Mesodermal cell (in vitro differentiated cells): ENCODE data around the gene AMBRA1.
"Not testable (repeated sequence)": the region's sequence is repeated elsewhere in the genome, so short reads cannot be mapped to it uniquely, and the experiment has no call there.

ENCODE experiments used
- H3K27ac ChIP-seq: 2 replicates; pipeline ENCODE4 v1.7.0; 2013; ENCODE audit warnings: mild to moderate bottlenecking, low read depth, low read length, moderate library complexity; ENCODE audit not compliant: severe bottlenecking
- H3K36me3 ChIP-seq: 2 replicates; pipeline ENCODE4 v1.7.1; 2013; ENCODE audit warnings: mild to moderate bottlenecking, low read length, moderate library complexity; ENCODE audit not compliant: control insufficient read depth, insufficient read depth
- H3K4me1 ChIP-seq: one replicate; pipeline ENCODE4 v1.7.1; 2013; ENCODE audit warnings: mild to moderate bottlenecking, low read length; ENCODE audit not compliant: insufficient read depth, control insufficient read depth, poor library complexity, severe bottlenecking
- H3K4me3 ChIP-seq: 2 replicates; pipeline ENCODE4 v1.7.0; 2013; ENCODE audit warnings: low read length, control low read depth, mild to moderate bottlenecking; ENCODE audit not compliant: insufficient read depth, poor library complexity, severe bottlenecking; ENCODE audit errors: extremely low read depth
- H3K9me3 ChIP-seq: 2 replicates; pipeline ENCODE4 v1.7.1; 2013; ENCODE audit warnings: mild to moderate bottlenecking, low read length, moderate library complexity; ENCODE audit not compliant: control insufficient read depth
- WGBS, 2 experiments: methylation state at CpG; one replicate each; pipeline ENCODE4 v1.1.5; 2013; ENCODE audit warnings: missing lambda C conversion rate in 2 of 2; ENCODE audit not compliant: insufficient coverage in 2 of 2; 5-methylcytosine and 5-hydroxymethylcytosine counted together

AMBRA1 gene

DNA sequence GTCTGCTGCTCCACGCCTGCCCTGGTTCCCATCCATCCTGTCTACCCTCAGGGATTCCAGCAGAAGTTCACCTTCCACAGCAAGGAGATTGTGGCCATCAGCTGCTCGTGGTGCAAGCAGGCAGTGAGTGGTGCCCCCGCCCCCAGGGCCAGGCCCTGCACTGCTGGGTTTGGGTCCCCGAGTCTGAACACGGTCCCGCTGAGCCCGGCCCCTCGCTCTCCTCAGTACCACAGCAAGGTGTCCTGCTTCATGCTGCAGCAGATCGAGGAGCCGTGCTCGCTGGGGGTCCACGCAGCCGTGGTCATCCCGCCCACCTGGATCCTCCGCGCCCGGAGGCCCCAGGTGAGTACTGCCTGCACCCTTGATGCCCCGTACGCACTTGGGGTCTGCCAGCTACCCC, 222.6 kb downstream of the AMBRA1 start:
- 94 to 97% methylated on average over 18 to 19 of the region's 19 CpGs for WGBS, 2 experiments
- peaks cover 69% of the 10 kb centered on the region for H3K36me3 ChIP-seq
- not testable (repeated sequence) for H3K27ac ChIP-seq, H3K9me3 ChIP-seq, H3K4me3 ChIP-seq
- H3K4me1 ChIP-seq, result peaks cover 12% of the 10 kb centered on the region

DNA sequence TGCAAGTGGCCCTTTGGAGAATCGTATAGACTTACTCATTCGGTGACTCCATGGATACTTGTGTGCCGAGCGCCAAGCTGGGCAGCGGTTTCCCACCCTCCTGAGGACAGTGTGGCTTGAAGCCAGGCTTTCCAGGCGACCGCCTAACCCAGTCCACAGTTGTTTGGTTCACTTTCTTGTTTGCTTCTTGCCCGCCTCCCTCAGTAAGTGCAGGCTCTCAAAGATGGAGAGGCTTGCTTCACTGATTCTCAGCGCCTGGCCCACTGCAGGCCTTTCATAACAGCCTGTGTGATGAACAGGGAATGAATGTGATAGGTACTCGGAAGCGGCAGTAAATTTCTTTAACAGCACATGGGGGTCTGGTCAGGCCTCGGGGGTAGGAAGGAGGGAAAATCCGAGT, 223.6 kb downstream of the AMBRA1 start:
- Histone ChIP-seq H3K4me3 (no peak overlapping the region), H3K9me3 (no peaks in the 10 kb centered on the region), H3K36me3 (peaks cover 58% of the 10 kb centered on the region), H3K4me1 (peaks cover 12% of the 10 kb centered on the region), H3K27ac (no peak overlapping the region)
- 94 to 95% methylated on average over 13 of the region's 13 CpGs for WGBS, 2 experiments

DNA sequence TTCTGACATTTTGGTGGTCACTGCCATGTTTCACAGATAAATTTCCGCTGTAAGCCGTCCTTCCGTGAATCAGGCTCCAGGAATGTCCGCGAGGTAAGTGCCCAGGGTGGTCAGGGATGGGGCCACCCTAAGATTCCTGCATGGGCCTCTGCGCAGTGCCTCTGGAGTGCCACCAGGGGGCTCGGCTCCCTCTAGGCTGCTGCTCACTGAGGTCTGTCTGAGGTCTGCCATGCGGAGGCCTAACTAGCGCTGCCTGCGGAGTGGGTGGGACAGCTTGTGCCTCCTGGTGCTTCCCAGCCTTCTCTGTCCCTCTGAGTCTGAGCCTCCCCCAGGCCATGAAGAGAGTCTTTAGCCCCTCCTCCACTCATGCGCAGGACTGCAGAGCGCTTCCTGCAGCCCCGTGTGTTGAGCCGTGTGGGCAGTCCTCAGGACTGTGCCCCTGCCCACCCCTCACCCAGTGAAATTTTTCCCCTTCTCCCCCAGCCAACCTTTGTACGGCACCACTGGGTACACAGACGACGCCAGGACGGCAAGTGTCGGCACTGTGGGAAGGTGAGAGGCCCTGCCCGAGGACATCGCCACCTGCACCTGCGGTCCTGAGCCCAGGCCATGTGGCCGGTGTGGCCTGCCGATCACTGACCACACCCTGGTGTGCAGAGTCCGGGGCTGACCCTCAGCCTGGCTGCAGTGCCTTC, 224.2 kb downstream of the AMBRA1 start:
- WGBS, 2 experiments, result 55 to 57% methylated on average over 22 to 24 of the region's 25 CpGs
- Histone ChIP-seq H3K9me3 (no peaks in the 10 kb centered on the region), H3K27ac (peak overlapping the region; percentile 53), H3K4me1 (peaks cover 12% of the 10 kb centered on the region), H3K4me3 (no peak overlapping the region), H3K36me3 (peaks cover 55% of the 10 kb centered on the region)

DNA sequence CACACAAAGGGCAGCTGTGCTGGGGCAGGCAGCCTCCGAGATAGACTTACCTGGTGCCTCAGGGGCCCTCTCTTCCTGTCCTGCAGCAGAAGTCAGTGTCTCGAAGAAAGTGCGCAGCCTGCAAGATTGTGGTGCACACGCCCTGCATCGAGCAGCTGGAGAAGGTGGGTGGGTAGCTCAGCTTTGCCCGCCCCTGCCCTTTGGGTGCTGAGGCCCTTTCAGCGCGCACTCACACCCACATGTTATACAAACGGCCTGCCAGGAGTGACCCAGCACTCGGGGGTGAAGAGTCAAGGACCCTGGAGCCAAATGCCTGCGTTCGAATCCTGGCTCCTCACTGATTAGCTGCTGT, 225.9 kb downstream of the AMBRA1 start:
- Histone ChIP-seq H3K36me3 (peaks cover 49% of the 10 kb centered on the region), H3K4me1 (peaks cover 24% of the 10 kb centered on the region), H3K27ac (no peak overlapping the region), H3K9me3 (no peaks in the 10 kb centered on the region), H3K4me3 (no peak overlapping the region)
- 92 to 97% methylated on average over 11 of the region's 12 CpGs for WGBS, 2 experiments

DNA sequence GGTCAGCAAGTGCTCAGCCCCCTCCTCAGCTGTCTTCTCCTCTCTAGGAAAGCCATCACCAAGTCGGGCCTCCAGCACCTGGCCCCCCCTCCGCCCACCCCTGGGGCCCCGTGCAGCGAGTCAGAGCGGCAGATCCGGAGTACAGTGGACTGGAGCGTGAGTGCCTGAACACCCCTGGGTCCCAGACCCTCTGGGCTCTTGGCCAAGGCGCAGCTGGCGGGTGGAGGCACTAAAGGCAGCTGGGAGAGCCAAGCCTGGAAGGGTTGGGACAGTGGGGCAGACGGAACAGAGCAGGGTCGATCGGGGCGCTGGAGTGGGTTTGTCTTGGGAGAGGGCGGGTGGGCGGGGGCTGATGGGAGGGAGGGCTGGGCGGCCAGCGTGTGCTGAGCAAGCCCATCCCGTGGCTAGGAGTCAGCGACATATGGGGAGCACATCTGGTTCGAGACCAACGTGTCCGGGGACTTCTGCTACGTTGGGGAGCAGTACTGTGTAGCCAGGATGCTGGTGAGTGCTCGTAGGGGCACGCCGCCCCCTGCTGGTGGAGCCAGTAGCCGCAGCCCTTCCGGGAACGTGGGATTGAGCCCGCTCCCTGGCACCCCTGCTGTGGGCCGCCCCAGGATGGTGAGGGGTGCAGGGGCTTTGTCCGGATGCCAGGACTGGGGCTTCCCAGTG, 226.4 kb downstream of the AMBRA1 start:
- Histone ChIP-seq H3K36me3 (peaks cover 45% of the 10 kb centered on the region), H3K4me3 (no peak overlapping the region), H3K9me3 (no peaks in the 10 kb centered on the region), H3K27ac (peak overlapping the region; percentile 23), H3K4me1 (peaks cover 29% of the 10 kb centered on the region)
- WGBS, 2 experiments, result 35 to 56% methylated on average over 19 to 23 of the region's 32 CpGs

DNA sequence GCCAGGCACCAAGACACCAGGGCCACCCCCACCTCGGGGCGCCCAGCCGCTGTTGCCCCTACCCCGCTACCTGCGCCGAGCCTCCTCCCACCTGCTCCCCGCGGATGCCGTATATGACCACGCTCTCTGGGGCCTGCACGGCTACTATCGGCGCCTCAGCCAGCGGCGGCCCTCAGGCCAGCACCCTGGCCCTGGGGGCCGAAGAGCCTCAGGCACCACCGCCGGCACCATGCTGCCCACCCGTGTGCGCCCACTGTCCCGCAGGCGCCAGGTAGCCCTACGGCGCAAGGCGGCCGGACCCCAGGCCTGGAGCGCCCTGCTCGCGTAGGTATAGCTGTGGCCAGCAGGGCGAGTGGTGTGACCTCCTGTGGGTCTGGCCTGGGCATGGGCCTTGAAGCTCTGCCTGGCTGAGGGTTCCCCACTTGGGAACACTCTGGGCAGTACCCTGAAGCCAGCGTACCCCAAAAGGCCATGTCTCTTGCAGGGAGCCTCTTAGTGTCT, 227.1 kb downstream of the AMBRA1 start:
- Histone ChIP-seq H3K36me3 (peaks cover 41% of the 10 kb centered on the region), H3K4me3 (no peak overlapping the region), H3K27ac (no peak overlapping the region), H3K9me3 (no peaks in the 10 kb centered on the region), H3K4me1 (peaks cover 36% of the 10 kb centered on the region)
- WGBS, 2 experiments, result 96 to 97% methylated on average over 28 to 30 of the region's 31 CpGs

DNA sequence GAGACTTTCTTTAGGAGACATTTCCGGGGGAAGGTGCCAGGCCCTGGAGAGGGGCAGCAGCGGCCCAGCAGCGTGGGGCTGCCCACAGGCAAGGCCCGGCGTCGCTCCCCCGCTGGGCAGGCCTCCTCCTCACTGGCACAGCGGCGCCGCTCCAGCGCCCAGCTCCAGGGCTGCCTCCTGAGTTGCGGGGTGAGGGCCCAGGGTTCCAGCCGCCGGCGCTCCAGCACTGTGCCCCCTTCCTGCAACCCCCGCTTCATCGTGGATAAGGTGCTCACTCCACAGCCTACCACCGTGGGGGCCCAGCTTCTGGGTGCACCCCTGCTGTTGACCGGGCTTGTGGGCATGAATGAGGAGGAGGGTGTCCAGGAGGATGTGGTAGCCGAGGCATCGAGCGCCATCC, 227.6 kb downstream of the AMBRA1 start:
- no peak overlapping the region for H3K4me3 ChIP-seq
- H3K9me3 ChIP-seq, result no peaks in the 10 kb centered on the region
- H3K27ac ChIP-seq, result no peak overlapping the region
- H3K36me3 ChIP-seq, result peaks cover 37% of the 10 kb centered on the region
- H3K4me1 ChIP-seq, result peaks cover 40% of the 10 kb centered on the region
- 94 to 95% methylated on average over 17 to 22 of the region's 22 CpGs for WGBS, 2 experiments

DNA sequence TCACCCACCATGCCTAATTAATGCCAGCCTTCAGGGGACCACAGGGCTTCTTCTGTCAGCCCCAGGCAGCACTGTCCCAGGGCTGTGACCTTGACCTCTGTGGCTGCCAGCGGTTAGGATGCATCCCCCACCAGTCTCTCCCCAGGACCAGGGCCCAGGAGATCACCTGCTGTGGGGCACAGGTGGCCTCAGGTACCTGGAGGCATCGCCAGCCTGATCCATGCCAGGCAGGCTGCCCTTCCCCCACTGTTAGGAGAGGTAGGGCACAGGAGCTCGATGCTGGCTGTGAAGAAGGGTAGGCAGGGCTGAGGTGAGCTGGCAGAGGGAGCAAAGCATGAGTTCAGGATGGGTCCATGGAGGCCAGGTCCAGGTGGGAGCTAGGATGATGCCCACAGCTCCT, 229.0 kb downstream of the AMBRA1 start:
- peaks cover 25% of the 10 kb centered on the region for H3K36me3 ChIP-seq
- H3K4me3 ChIP-seq, result no peak overlapping the region
- 93 to 100% methylated on average over 2 to 3 of the region's 3 CpGs for WGBS, 2 experiments
- H3K27ac ChIP-seq, result no peak overlapping the region
- peaks cover 41% of the 10 kb centered on the region for H3K4me1 ChIP-seq
- no peaks in the 10 kb centered on the region for H3K9me3 ChIP-seq

DNA sequence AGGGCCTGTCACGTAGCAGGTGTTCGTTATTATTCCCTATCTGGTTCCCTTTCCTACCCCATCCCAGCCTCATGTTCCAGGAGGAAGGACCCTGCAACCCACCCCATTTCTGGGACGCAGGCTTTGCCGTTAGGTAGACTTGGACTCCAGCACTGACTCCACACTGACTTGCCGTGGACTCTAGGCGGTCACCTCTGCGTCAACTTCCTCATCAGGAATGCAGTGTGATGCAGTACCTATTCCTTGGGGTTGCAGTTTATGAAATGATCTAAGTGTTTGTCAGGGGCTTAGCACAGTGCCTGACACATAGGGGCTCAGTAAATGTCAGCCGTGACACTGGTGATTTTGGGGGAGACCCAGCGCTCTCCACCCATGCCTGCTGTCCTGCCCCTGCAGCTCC, 229.8 kb downstream of the AMBRA1 start:
- Histone ChIP-seq H3K9me3 (no peaks in the 10 kb centered on the region), H3K4me3 (no peak overlapping the region), H3K4me1 (peaks cover 35% of the 10 kb centered on the region), H3K27ac (no peak overlapping the region), H3K36me3 (peaks cover 22% of the 10 kb centered on the region)
- WGBS, 2 experiments, result 92 to 96% methylated on average over 4 to 9 of the region's 9 CpGs

DNA sequence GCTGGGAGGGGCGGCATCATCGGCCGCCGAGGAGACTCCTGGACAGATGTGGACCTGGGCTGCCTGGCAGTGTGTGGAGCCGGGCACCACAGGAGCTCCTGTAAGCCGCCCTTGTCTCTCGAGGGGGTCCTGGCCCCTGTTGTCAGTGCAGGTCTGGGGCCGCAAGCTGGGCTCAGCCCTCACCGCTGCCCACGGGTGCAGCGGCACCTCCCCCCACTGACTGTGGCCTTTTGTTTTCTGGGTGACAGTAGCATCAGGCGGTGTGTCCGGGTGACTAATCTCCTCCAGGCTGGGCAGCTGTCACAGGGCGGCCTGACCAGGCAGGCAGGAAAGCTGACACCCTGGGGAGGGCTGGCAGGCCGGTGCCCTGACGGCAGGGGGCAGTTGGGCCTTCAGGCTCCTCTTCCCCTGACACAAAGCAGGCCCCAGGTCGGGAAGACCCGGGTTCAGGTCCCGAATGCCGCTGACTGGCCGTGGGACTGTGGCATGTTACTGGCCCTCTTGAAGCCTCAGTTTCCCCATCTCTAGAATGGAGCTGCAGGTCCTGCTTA, 230.3 kb downstream of the AMBRA1 start:
- Histone ChIP-seq H3K36me3 (peaks cover 20% of the 10 kb centered on the region), H3K27ac (peak overlapping the region; percentile 86), H3K9me3 (no peaks in the 10 kb centered on the region), H3K4me1 (peaks cover 34% of the 10 kb centered on the region), H3K4me3 (no peak overlapping the region)
- WGBS, 2 experiments, result 82 to 89% methylated on average over 18 to 21 of the region's 21 CpGs

DNA sequence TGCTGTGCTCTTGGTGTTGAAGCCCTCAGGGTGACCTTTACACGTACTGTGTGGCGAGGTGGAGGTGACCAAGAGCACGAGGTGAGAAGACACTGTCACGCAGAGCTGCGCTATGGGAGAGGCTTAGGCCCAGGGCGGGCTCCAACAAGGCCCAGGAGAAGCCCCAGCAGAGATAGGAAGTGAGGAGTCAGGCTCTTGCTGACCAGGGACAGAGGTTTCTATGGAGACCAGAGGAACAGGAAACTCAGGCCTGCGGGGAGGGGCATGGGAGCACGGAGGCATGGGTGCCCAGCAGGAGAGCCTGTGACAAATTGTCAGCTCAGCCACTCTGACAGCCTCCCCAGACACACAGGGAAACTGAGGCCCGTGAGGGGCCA, 230.8 kb downstream of the AMBRA1 start:
- H3K4me3 ChIP-seq, result no peak overlapping the region
- H3K4me1 ChIP-seq, result peaks cover 34% of the 10 kb centered on the region
- peak overlapping the region; percentile 86 for H3K27ac ChIP-seq
- peaks cover 15% of the 10 kb centered on the region for H3K36me3 ChIP-seq
- H3K9me3 ChIP-seq, result no peaks in the 10 kb centered on the region
- WGBS, 2 experiments, result 64 to 66% methylated on average over 9 of the region's 9 CpGs
